H9 (cell line): ENCODE measurements around the gene GGCT. TPM values are rescaled to one million over a fixed set of nuclear protein-coding genes. Genes with fewer than 3 reads are reported as not detected.
A peak's percentile ranks its signal among the peaks of the same experiment; 100 is the strongest.

ENCODE experiments used
- DNase-seq: peaks from one replicate; pipeline ENCODE4 v3.0.0-alpha.2; 2017
- H2AFZ ChIP-seq: one replicate; pipeline ENCODE4 v1.6.1; 2013; ENCODE audit warnings: mild to moderate bottlenecking, low read length, control low read depth, moderate library complexity
- H2AK5ac ChIP-seq: 2 replicates; pipeline ENCODE4 v1.6.1; 2013; ENCODE audit warnings: low read length, control low read depth, mixed read lengths; ENCODE audit not compliant: insufficient read length
- H2BK120ac ChIP-seq: one replicate; pipeline ENCODE4 v1.6.1; 2013; ENCODE audit warnings: low read depth, mild to moderate bottlenecking, low read length, control low read depth, inconsistent platforms; ENCODE audit not compliant: poor library complexity, severe bottlenecking
- H2BK12ac ChIP-seq: 2 replicates; pipeline ENCODE4 v1.6.1; 2013; ENCODE audit warnings: low read length, control low read depth, mixed read lengths, low read depth; ENCODE audit not compliant: insufficient read length
- H2BK15ac ChIP-seq: 2 replicates; pipeline ENCODE4 v1.6.1; 2013; ENCODE audit warnings: low read depth, low read length, control low read depth
- H2BK20ac ChIP-seq: one replicate; pipeline ENCODE4 v1.6.1; 2013; ENCODE audit warnings: low read depth, mild to moderate bottlenecking, low read length, control low read depth, inconsistent platforms; ENCODE audit not compliant: poor library complexity, severe bottlenecking
- H2BK5ac ChIP-seq: 2 replicates; pipeline ENCODE4 v1.6.1; 2013; ENCODE audit warnings: low read length, control low read depth, mixed read lengths; ENCODE audit not compliant: insufficient read length
- H3K14ac ChIP-seq: 2 replicates; pipeline ENCODE4 v1.6.1; 2013; ENCODE audit warnings: low read length, control low read depth; ENCODE audit not compliant: insufficient read depth
- H3K18ac ChIP-seq: 2 replicates; pipeline ENCODE4 v1.6.1; 2013; ENCODE audit warnings: low read depth, mild to moderate bottlenecking, mixed read lengths, low read length, control low read depth; ENCODE audit not compliant: insufficient read length
- H3K23ac ChIP-seq: 2 replicates; pipeline ENCODE4 v1.6.1; 2013; ENCODE audit warnings: low read length, control low read depth, mixed read lengths, low read depth; ENCODE audit not compliant: insufficient read length
- H3K23me2 ChIP-seq: 2 replicates; pipeline ENCODE4 v1.6.1; 2013; ENCODE audit warnings: low read depth, mild to moderate bottlenecking, mixed read lengths, low read length, control low read depth; ENCODE audit not compliant: insufficient read length, poor library complexity, severe bottlenecking
- H3K27ac ChIP-seq: 2 replicates; pipeline ENCODE4 v1.5.1; 2013; ENCODE audit warnings: low read length, control low read depth, mixed read lengths, low read depth; ENCODE audit not compliant: insufficient read length
- H3K27me3 ChIP-seq: 2 replicates; pipeline ENCODE4 v1.6.1; 2013; ENCODE audit warnings: low read length, control low read depth, inconsistent platforms; ENCODE audit not compliant: insufficient read depth
- H3K4ac ChIP-seq: 2 replicates; pipeline ENCODE4 v1.6.1; 2013; ENCODE audit warnings: low read depth, mild to moderate bottlenecking, control low read depth, inconsistent platforms, low read length, moderate library complexity
- H3K4me1 ChIP-seq: 2 replicates; pipeline ENCODE4 v1.6.1; 2013; ENCODE audit warnings: low read length, control low read depth, inconsistent platforms; ENCODE audit not compliant: insufficient read depth
- H3K4me2 ChIP-seq: 2 replicates; pipeline ENCODE4 v1.6.1; 2013; ENCODE audit warnings: low read length, control low read depth, mixed read lengths; ENCODE audit not compliant: insufficient read length, insufficient read depth
- H3K56ac ChIP-seq: 2 replicates; pipeline ENCODE4 v1.6.1; 2013; ENCODE audit warnings: low read depth, mild to moderate bottlenecking, mixed read lengths, low read length, control low read depth; ENCODE audit not compliant: insufficient read length
- H3K79me1 ChIP-seq: 2 replicates; pipeline ENCODE4 v1.6.1; 2013; ENCODE audit warnings: low read depth, mild to moderate bottlenecking, moderate library complexity, low read length, control low read depth, inconsistent platforms; ENCODE audit not compliant: insufficient read depth, poor library complexity, severe bottlenecking
- H3K79me2 ChIP-seq: 2 replicates; pipeline ENCODE4 v1.6.1; 2013; ENCODE audit warnings: low read length, control low read depth, inconsistent platforms; ENCODE audit not compliant: insufficient read depth
- H3K9ac ChIP-seq: 2 replicates; pipeline ENCODE4 v1.6.1; 2013; ENCODE audit warnings: low read length, control low read depth, mixed read lengths; ENCODE audit not compliant: insufficient read length; ENCODE audit errors: extremely low read depth
- H3K9me3 ChIP-seq: one replicate; pipeline ENCODE4 v1.6.1; 2013; ENCODE audit warnings: low read depth, low read length, inconsistent platforms; ENCODE audit not compliant: control insufficient read depth
- H3T11ph ChIP-seq: one replicate; pipeline ENCODE4 v1.6.1; 2013; ENCODE audit warnings: mild to moderate bottlenecking, low read length, control low read depth, inconsistent platforms
- H4K20me1 ChIP-seq: one replicate; pipeline ENCODE4 v1.6.1; 2013; ENCODE audit not compliant: control insufficient read depth, insufficient read length, insufficient read depth
- H4K5ac ChIP-seq: 2 replicates; pipeline ENCODE4 v1.6.1; 2013; ENCODE audit warnings: low read depth, mild to moderate bottlenecking, mixed read lengths, low read length, control low read depth; ENCODE audit not compliant: insufficient read length
- H4K8ac ChIP-seq: replicated peaks from 2 replicates; pipeline ENCODE4 v1.6.1; 2013; ENCODE audit warnings: low read length, control low read depth, mixed read lengths, low read depth; ENCODE audit not compliant: insufficient read length
- H4K91ac ChIP-seq: 2 replicates; pipeline ENCODE4 v1.6.1; 2013; ENCODE audit warnings: low read depth, mild to moderate bottlenecking, moderate library complexity, mixed read lengths, low read length, control low read depth; ENCODE audit not compliant: insufficient read length
- H3K27ac Mint-ChIP-seq, 3 experiments: 2 replicates in 2 of 3; 3 replicates in 1 of 3; pipeline ENCODE4 v1.8.0; 2020 to 2021; ENCODE audit warnings: mixed read lengths in 3 of 3, mild to moderate bottlenecking in 1 of 3, moderate library complexity in 1 of 3
- H3K27me3 Mint-ChIP-seq: 2 replicates; pipeline ENCODE4 v1.8.0; 2021; ENCODE audit warnings: low read depth, mild to moderate bottlenecking, moderate library complexity, mixed read lengths
- H3K36me3 Mint-ChIP-seq, 3 experiments: 2 replicates in 2 of 3; 3 replicates in 1 of 3; pipeline ENCODE4 v1.8.0; 2020 to 2021; ENCODE audit warnings: low read depth in 3 of 3, mixed read lengths in 3 of 3; ENCODE audit not compliant: insufficient read depth in 1 of 3
- H3K4me1 Mint-ChIP-seq, 2 experiments: 2 replicates each; pipeline ENCODE4 v1.8.0; 2020; ENCODE audit warnings: mixed read lengths in 2 of 2
- H3K4me3 Mint-ChIP-seq, 2 experiments: 2 replicates in 1 of 2; 3 replicates in 1 of 2; pipeline ENCODE4 v1.8.0; 2020 to 2021; ENCODE audit warnings: mild to moderate bottlenecking in 2 of 2, mixed read lengths in 2 of 2, moderate library complexity in 1 of 2
- H3K9me3 Mint-ChIP-seq, 2 experiments: 2 replicates in 1 of 2; 3 replicates in 1 of 2; pipeline ENCODE4 v1.8.0; 2020; ENCODE audit warnings: mild to moderate bottlenecking in 2 of 2, mixed read lengths in 2 of 2, moderate library complexity in 1 of 2
- CTCF ChIP-seq: fragments of 200-600 bp; sonication (generic); conservative IDR thresholded peaks from 3 replicates; pipeline ENCODE4 v1.8.0; 2021; ENCODE audit warnings: antibody characterized with exemption, mild to moderate bottlenecking
- WGBS: extraction: QIAGEN DNeasy Blood & Tissue Kit; methylation state at CpG from one replicate; pipeline ENCODE4 v1.1.7; 2013; ENCODE audit warnings: missing lambda C conversion rate, low lambda C conversion rate, mixed read lengths; ENCODE audit not compliant: insufficient read length; ENCODE audit errors: extremely low coverage; 5-methylcytosine and 5-hydroxymethylcytosine counted together
- total RNA-seq: library from RNA; stranded (reverse); gene quantifications from 2 replicates; pipeline ENCODE4 v1.2.1, GENCODE V29; 2021

Gene GGCT
- total RNA-seq, 1 experiment from 2014 or later, result 84.9 TPM

GRCh38 chr7:30472784-30473775 is 31.5 kb downstream of the GGCT start:
- H3K27ac Mint-ChIP-seq, result peak overlapping the region in 1 of 3 experiments; percentile 32; a peak in 2 of 7 replicates
- DNase-seq, result no peak
- no peak overlapping the region for H3K9ac ChIP-seq
- H3K79me2 ChIP-seq, result no peaks in the 10 kb centered on the region
- H3K27me3 ChIP-seq, result no peaks in the 10 kb centered on the region
- peaks cover 22 to 24% of the 10 kb centered on the region in 2 experiments for H3K4me1 Mint-ChIP-seq
- no peak overlapping the region for H2BK120ac ChIP-seq
- H3K23me2 ChIP-seq, result peaks cover 3% of the 10 kb centered on the region
- H3K79me1 ChIP-seq, result no peaks in the 10 kb centered on the region
- H3K4ac ChIP-seq, result no peak overlapping the region
- H2BK15ac ChIP-seq, result no peak overlapping the region
- H3K4me3 Mint-ChIP-seq, result no peak overlapping the region
- H3K9me3 ChIP-seq, result no peaks in the 10 kb centered on the region
- H3K27ac ChIP-seq, result no peak overlapping the region
- no peak overlapping the region for H3K56ac ChIP-seq
- WGBS, result no CpG with 5 or more reads among the region's 4 CpGs
- no peak overlapping the region for H2BK12ac ChIP-seq
- H4K91ac ChIP-seq, result no peak overlapping the region
- TF ChIP-seq CTCF, result no peak
- no peaks in the 10 kb centered on the region; a peak in 1 of 7 replicates for H3K36me3 Mint-ChIP-seq
- H2AK5ac ChIP-seq, result no peak overlapping the region
- peaks cover 5% of the 10 kb centered on the region; the same call in 1 of the 2 replicates for H3K4me1 ChIP-seq
- peaks cover 19% of the 10 kb centered on the region for H3K27me3 Mint-ChIP-seq
- no peak overlapping the region for H3T11ph ChIP-seq
- no peak overlapping the region for H3K14ac ChIP-seq
- H3K18ac ChIP-seq, result no peak overlapping the region
- no peak overlapping the region for H2BK5ac ChIP-seq
- H4K5ac ChIP-seq, result no peak overlapping the region
- no peak overlapping the region for H3K4me2 ChIP-seq
- no peak overlapping the region for H2AFZ ChIP-seq
- no peak overlapping the region for H2BK20ac ChIP-seq
- no peaks in the 10 kb centered on the region for H3K9me3 Mint-ChIP-seq
- H4K20me1 ChIP-seq, result no peaks in the 10 kb centered on the region
- no peak overlapping the region for H3K23ac ChIP-seq
- no peak overlapping the region for H4K8ac ChIP-seq
